ENCODE results near the gene GRK5.

Gene GRK5

GRCh38 chr10:119320981-119321380, 113.6 kb downstream of the GRK5 start:
- peak; percentile 74 to 82 (median 76) for DNase-seq

GRCh38 chr10:119323085-119324016, 116.0 kb downstream of the GRK5 start:
- DNase-seq: no peak

- no peak for DNase-seq
These were observed 117.8 kb downstream of the GRK5 start for GRCh38 chr10:119325131-119325530.

- no peak for DNase-seq
These were observed 118.8 kb downstream of the GRK5 start for GRCh38 chr10:119326167-119326566.

GRCh38 chr10:119327096-119327745, 119.8 kb downstream of the GRK5 start:
- DNase-seq: no peak

GRCh38 chr10:119328223-119328622, 120.9 kb downstream of the GRK5 start:
- DNase-seq: no peak

- DNase-seq: no peak
These were observed 123.0 kb downstream of the GRK5 start for GRCh38 chr10:119330342-119330741.

- DNase-seq: no peak
These were observed 123.7 kb downstream of the GRK5 start for GRCh38 chr10:119331061-119331460.

GRCh38 chr10:119333146-119333792, 125.9 kb downstream of the GRK5 start:
- peak in 1 of 3 donors; percentile 12 for DNase-seq

GRCh38 chr10:119335671-119336353, 128.4 kb downstream of the GRK5 start:
- no peak for DNase-seq

GRCh38 chr10:119336599-119336998, 129.2 kb downstream of the GRK5 start:
- no peak for DNase-seq

- DNase-seq: no peak
These were observed 129.9 kb downstream of the GRK5 start for GRCh38 chr10:119337223-119337622.

GRCh38 chr10:119337796-119338432, 130.5 kb downstream of the GRK5 start:
- DNase-seq: no peak

GRCh38 chr10:119339109-119339508, 131.7 kb downstream of the GRK5 start:
- no peak for DNase-seq

GRCh38 chr10:119340893-119341458, 133.6 kb downstream of the GRK5 start:
- no peak for DNase-seq

GRCh38 chr10:119341459-119342301, 134.3 kb downstream of the GRK5 start:
- DNase-seq: peak; percentile 12 to 20 (median 17)

- DNase-seq: no peak
These were observed 135.0 kb downstream of the GRK5 start for GRCh38 chr10:119342335-119342734.

- no peak for DNase-seq
These were observed 135.7 kb downstream of the GRK5 start for GRCh38 chr10:119343011-119343601.

- no peak for DNase-seq
These were observed 137.0 kb downstream of the GRK5 start for GRCh38 chr10:119344381-119344780.

GRCh38 chr10:119346095-119346832, 138.9 kb downstream of the GRK5 start:
- no peak for DNase-seq
